NCI-H345 treated with DMSO at 0.1 percent for 48 hours (cell line): Measurements from ENCODE around the gene RIC8B.
A peak's percentile ranks its signal among the peaks of the same experiment; 100 is the strongest.
"Not testable (repeated sequence)": the region's sequence is repeated elsewhere in the genome, so short reads cannot be mapped to it uniquely, and the experiment has no call there.

ENCODE experiments used
- DNase-seq: peaks from one replicate; lab custom pipeline; 2025; ENCODE audit not compliant: unreplicated experiment; lab: John Stamatoyannopoulos, UW

RIC8B gene

GRCh38 chr12:106774005-106774807 lies at the start of gene RIC8B:
Gene RIC8B (plus strand): TSS chr12:106774682. CDS start chr12:106774746, 64 bp downstream.
- DNase-seq: peak; percentile 97

GRCh38 chr12:106724934-106725333 lies 49.5 kb upstream of the RIC8B start:
- DNase-seq: no peak

GRCh38 chr12:106726603-106727202 lies 47.8 kb upstream of the RIC8B start:
- DNase-seq: not testable (repeated sequence)

- no peak for DNase-seq
Observed at GRCh38 chr12:106729611-106730010, 44.9 kb upstream of the RIC8B start.

- DNase-seq: no peak
Observed at GRCh38 chr12:106732890-106733289, 41.6 kb upstream of the RIC8B start.

- DNase-seq: no peak
Observed at GRCh38 chr12:106733660-106734059, 40.8 kb upstream of the RIC8B start.

- no peak for DNase-seq
Observed at GRCh38 chr12:106736051-106736957, 38.2 kb upstream of the RIC8B start.

GRCh38 chr12:106739318-106739717 lies 35.2 kb upstream of the RIC8B start:
- no peak for DNase-seq

- no peak for DNase-seq
Observed at GRCh38 chr12:106739815-106740530, 34.5 kb upstream of the RIC8B start.

- no peak for DNase-seq
Observed at GRCh38 chr12:106740818-106741217, 33.7 kb upstream of the RIC8B start.

GRCh38 chr12:106741247-106741646 lies 33.2 kb upstream of the RIC8B start:
- no peak for DNase-seq

- no peak for DNase-seq
Observed at GRCh38 chr12:106743270-106743988, 31.1 kb upstream of the RIC8B start.

GRCh38 chr12:106744600-106744999 lies 29.9 kb upstream of the RIC8B start:
- no peak for DNase-seq

- no peak for DNase-seq
Observed at GRCh38 chr12:106745181-106745745, 29.2 kb upstream of the RIC8B start.

- DNase-seq: no peak
Observed at GRCh38 chr12:106747973-106748436, 26.5 kb upstream of the RIC8B start.

- no peak for DNase-seq
Observed at GRCh38 chr12:106750524-106750923, 24.0 kb upstream of the RIC8B start.

- DNase-seq: peak; percentile 15
Observed at GRCh38 chr12:106753526-106753925, 21.0 kb upstream of the RIC8B start.

GRCh38 chr12:106754331-106754730 lies 20.2 kb upstream of the RIC8B start:
- no peak for DNase-seq

GRCh38 chr12:106757623-106758348 lies 16.7 kb upstream of the RIC8B start:
- DNase-seq: no peak
